ENCODE results near the gene OR2V2.

DNA sequence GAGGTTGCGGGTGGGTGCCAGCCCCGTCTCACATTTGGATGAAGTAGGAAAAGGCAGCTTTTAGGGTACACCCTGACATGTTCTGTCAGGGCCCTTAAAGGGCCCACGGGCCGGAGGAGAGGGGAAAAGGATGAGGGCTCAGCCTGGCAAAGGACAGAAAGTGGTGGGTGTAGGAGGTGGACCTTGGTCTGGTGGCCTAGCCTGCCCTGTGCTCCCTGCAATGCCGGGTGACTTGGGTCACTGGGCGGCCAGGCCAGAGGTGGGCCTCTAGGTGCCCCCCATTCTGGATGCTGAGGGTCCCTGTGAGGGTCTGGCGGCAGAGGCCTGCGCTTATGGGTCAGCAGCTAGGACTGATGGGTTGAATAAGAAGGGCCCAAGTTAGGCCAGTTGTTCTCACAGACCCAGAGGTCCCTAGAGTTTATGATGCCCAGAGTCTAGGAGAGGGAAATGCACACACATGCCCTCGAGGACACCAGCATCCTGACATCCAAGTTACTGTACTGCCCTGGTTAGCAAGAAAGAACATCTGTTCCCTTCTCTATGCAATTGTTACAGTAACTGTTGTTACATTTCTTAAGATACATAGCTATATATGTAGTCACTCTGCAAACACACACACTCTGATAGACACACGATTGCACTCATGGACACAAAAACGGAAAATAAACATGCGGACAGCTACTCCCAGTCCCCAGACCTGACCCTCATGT lies 45.1 kb downstream of the OR2V2 start:
- TF ChIP-seq, protein P1, sequence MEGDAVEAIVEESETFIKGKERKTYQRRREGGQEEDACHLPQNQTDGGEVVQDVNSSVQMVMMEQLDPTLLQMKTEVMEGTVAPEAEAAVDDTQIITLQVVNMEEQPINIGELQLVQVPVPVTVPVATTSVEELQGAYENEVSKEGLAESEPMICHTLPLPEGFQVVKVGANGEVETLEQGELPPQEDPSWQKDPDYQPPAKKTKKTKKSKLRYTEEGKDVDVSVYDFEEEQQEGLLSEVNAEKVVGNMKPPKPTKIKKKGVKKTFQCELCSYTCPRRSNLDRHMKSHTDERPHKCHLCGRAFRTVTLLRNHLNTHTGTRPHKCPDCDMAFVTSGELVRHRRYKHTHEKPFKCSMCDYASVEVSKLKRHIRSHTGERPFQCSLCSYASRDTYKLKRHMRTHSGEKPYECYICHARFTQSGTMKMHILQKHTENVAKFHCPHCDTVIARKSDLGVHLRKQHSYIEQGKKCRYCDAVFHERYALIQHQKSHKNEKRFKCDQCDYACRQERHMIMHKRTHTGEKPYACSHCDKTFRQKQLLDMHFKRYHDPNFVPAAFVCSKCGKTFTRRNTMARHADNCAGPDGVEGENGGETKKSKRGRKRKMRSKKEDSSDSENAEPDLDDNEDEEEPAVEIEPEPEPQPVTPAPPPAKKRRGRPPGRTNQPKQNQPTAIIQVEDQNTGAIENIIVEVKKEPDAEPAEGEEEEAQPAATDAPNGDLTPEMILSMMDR (IDR thresholded peaks at IDR 0.05) = no peak
- no peak for TF ChIP-seq POLR2A (IDR thresholded peaks at IDR 0.05)
